Stimulated activated CD8-positive, alpha-beta memory T cell treated with anti-CD3 and anti-CD28 coated beads, Interleukin-7, amount 100 ng/mL, for 48 hours (primary cell): ENCODE data around the gene TANC1.
A peak's percentile ranks its signal among the peaks of the same experiment; 100 is the strongest.

Source experiments
- DNase-seq, 2 donors: peaks; one replicate each; pipeline ENCODE4 v3.0.0-alpha.2; 2020; ENCODE audit warnings: low read depth in 1 of 2; ENCODE audit errors: extremely low read depth in 1 of 2

TANC1 gene

GRCh38 chr2:159109517-159109916 lies 141.1 kb downstream of the TANC1 start:
- DNase-seq, result no peak

DNA sequence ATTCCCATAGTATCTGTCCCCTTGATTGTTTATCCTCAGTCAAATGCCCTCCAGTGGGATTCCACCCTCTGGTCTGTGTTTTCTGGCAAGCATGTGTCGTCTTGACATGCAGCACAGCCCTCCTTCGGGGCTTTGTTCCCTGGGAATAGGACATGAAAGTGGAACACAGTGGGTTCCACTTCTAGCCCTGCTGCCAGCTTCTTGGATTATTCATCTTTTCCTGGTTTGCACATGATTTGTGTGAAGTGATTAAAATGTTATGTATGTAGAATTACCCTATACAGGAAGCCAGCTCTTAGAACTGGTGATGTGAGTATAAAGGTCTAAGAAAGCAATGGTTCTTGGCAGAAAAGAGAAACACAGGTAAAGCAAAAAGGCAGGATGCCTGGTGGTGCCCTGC lies 142.3 kb downstream of the TANC1 start:
- no peak for DNase-seq

GRCh38 chr2:159111346-159111927 lies 143.0 kb downstream of the TANC1 start:
- no peak for DNase-seq

GRCh38 chr2:159114835-159115234 lies 146.4 kb downstream of the TANC1 start:
- DNase-seq, result no peak

DNA sequence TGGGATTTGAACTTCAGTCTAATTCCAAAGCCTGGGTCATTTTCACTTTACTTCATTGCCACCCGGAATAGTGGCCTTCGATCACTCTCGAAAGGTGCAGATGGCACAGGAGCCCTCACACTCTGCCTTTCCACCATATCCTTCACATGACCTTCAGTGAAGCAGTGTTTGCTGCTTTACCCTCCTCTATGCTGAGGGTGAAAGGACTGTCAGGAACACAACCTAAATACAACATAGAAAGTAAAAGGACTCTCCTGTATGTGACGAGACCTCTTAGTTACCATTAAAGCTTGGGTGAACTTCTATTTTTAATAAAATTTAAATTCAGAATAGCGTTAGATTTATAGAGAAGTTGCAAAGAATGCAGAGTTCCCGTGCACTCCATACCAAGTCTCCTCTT lies 148.5 kb downstream of the TANC1 start:
- DNase-seq, result no peak

- no peak for DNase-seq
Measured at GRCh38 chr2:159117658-159118057, 149.2 kb downstream of the TANC1 start.

- DNase-seq, result peak; percentile 46 to 55
Measured at GRCh38 chr2:159118115-159118858, 149.8 kb downstream of the TANC1 start.

DNA sequence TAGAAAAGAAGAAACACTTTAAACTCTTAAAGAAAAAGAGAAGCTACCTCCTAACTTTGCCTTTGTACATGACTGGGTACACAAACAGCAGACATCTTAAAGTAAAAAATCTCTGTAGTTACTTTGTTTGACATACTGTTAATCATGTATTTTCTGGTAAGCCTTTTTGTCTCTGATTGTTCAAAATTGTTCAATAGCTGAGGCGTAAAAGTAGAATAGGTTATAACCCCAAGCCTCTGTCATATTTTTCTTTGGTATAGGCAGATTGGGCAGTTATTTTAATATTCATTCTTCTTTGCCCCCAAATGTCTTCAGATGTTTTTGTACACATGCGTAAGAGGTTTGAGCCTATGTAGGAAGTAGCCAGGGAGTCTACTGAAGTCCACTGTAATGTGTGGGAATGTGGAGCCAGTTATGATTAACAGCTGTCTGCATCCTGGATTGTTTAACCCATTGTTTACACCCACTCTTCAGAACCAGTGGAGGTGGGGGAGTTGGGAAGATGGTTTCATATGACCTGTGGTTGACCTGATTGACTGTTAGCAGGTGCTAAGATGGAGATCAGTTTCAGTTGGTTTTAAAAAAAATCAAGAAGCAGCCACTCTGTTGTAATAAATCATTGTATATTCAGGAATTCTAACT lies 150.5 kb downstream of the TANC1 start:
- no peak for DNase-seq

DNA sequence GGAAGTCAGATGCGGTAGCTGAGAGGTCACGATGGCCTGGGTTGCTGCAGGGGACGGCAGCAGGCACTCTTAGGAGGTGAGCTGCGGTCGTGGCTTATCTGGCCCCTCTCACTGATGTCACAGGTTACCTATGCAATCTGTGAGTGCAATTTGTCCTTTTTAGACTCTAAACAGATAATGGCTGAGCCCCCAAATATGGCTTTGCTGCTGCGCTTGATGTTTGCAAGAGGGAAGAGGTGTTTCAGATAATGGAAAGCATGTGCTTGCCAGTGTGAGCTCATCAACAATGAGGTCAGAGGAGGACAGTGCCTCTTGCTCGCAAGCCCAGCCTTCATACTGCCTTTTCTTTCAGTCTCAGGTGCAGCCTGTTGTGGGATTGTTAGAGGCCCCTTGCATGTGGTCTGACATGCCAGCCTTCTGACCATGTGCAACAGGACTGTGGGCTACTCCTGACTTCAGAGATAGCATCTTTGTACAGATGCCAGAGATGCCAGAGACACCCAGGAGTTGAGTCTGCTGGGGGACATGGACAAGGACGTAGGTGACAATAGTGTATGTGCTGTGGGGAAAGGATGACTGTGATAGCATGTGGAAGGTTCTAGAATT lies 151.3 kb downstream of the TANC1 start:
- no peak for DNase-seq

DNA sequence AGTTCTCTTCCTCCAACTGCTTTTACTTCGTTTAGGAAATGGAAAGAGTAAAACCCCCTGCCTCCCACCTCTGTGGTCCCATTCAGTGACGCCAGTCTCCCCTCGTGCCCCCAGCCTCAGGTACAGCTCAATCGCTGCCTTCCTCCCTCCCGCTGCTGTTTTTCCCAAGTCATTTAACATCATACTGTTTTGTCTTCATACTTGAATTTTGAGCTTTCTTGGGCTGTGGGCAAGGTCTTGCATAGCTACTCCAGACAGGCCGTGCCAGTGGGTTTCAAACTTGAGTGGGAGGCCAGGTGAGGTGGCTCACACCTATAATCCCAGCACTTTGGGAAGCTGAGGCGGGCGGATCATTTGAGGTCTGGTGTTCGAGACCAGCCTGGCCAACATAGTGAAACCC lies 155.3 kb downstream of the TANC1 start:
- no peak for DNase-seq

GRCh38 chr2:159124441-159124911 lies 156.0 kb downstream of the TANC1 start:
- no peak for DNase-seq

GRCh38 chr2:159124931-159125467 lies 156.6 kb downstream of the TANC1 start:
- no peak for DNase-seq

DNA sequence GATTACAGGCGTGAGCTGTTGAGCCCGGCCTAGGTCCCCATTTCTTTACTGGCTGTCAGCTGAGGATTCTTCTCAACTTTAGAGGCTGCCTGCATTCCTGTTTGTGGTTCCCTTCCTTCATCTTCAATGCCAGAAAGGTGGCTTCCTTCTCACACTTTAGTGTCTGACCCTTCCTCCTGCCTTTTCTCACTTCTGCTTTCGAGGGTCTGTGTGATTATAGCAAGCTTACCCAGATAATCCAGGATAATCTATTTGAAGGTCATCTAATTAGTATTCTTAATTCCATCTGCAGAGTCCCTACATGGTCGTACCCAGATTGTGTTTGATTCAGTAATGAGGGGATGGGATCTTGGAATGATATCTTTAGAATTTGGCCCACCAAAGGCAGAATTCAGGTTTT lies 157.4 kb downstream of the TANC1 start:
- DNase-seq, result no peak

DNA sequence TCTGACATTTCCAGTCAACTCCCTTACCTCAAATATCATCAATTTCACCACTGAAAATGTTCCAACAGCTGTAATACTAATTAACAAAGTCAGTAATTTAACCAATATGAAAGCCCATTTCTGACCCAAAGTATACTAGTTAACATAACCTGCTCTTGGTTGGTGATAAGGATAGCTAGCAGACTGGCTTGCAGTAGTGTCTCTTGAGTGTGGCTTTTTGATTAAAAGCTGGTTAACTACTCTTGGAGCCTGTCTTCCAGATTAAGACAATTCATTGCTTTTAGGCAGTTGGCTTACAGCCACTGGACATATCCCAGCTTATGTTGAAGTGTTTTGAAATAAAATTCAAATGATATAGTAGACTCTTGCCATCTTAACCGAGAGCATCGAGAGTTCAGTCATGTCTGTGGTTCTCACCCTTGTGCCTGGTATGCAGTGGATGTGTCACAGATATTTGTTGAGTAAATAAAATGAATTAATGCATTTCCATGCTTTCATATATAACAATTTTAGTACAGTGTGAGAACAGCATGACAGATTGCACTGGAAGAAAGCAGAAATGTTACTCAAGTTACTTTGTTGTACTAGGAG lies 158.1 kb downstream of the TANC1 start:
- no peak for DNase-seq

DNA sequence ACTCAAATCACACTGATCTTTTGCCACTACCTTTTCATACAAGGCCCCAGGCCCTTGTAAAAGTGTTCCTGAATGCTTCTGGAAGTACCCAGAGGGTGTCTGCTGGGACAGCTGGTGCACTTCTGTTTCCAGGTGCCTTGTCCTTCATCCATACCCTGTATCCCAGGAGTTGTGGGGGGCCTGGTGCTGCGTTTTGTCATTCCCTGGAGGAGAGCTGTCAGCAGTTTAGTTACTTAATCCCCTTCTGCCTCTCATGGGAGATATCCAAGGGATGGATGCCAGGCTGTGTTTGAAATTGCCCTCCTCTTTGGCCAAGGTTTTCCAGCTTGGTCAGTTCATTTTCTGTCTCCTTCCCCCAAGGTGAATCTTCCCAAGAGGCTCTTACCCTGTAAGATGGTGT lies 159.8 kb downstream of the TANC1 start:
- DNase-seq, result no peak

GRCh38 chr2:159129269-159129668 lies 160.8 kb downstream of the TANC1 start:
- no peak for DNase-seq

DNA sequence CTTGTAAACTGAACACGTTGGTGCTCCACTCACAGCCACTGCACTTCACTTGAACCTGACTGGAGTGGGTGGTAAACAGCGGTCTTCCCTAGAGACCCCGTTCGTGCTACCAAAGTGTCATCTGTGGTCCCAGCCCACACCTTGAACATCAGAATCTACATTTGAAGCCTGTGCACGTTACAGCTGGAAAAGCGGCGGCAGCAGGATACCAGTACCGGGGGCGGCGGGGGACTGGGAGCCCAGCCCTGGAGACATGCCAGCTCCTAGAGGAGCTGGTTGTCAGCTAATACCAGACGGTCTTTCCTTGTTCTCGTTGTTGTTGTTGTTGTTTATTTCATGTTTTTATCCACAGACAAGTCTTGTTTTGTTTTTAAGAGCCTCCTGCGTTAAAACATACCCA lies 161.4 kb downstream of the TANC1 start:
- no peak for DNase-seq

- no peak for DNase-seq
Measured at GRCh38 chr2:159130302-159130701, 161.9 kb downstream of the TANC1 start.

- DNase-seq, result no peak
Measured at GRCh38 chr2:159131267-159131913, 162.9 kb downstream of the TANC1 start.

DNA sequence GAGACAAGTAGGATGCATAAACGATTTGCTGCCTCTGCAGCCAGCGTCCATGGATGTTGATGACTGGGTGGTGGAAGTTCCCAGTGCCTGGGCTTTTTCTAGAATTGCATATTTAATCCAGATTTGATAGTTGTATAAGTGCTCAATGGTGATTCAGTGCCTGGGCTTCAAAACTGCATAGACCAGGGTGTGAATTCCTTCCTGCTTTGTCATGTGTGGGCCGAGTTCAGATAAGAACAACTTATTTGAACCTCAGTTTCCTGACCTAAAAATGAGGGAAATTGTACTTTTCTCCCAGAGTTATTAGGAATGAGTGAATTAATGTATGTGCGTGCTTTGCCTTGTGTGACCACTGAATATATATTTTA lies 163.5 kb downstream of the TANC1 start:
- DNase-seq, result no peak

DNA sequence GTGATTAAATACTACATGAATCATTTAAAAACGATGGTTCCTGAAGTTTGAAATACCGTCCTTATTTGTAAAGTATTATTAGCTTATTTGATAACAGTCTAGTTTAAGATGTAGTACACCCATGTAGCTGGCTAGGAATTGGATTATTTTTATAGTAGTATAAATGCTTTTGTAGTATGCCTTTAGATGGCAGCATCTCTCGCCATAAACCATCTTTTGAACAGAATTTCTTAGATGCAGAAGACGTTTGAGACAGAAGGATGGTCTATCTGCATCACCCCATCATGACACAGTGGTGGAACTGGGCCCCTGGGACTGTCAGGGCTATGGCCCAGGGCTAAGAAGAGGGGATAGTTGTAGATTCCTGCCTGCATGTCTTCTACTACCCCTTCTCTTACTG lies 165.4 kb downstream of the TANC1 start:
- no peak for DNase-seq
